Mucosa of stomach (tissue), 1 donor: ENCODE results near the gene RNF225.
"Not testable (repeated sequence)": the region's sequence is repeated elsewhere in the genome, so short reads cannot be mapped to it uniquely, and the experiment has no call there.

Source experiments
- H3K27me3 ChIP-seq: one replicate; pipeline ENCODE4 v1.7.0; 2013; ENCODE audit warnings: mild to moderate bottlenecking, low read length; ENCODE audit not compliant: control insufficient read depth, insufficient read depth
- H3K36me3 ChIP-seq: one replicate; pipeline ENCODE4 v1.7.0; 2013; ENCODE audit warnings: low read length; ENCODE audit not compliant: control insufficient read depth, insufficient read depth
- H3K4me1 ChIP-seq: one replicate; pipeline ENCODE4 v1.7.0; 2013; ENCODE audit warnings: mild to moderate bottlenecking, low read length; ENCODE audit not compliant: control insufficient read depth, insufficient read depth
- H3K4me3 ChIP-seq: one replicate; pipeline ENCODE4 v1.7.0; 2013; ENCODE audit warnings: low read length
- H3K9ac ChIP-seq: one replicate; pipeline ENCODE4 v1.7.0; 2013; ENCODE audit warnings: mild to moderate bottlenecking, low read length, moderate library complexity
- H3K9me3 ChIP-seq: one replicate; pipeline ENCODE4 v1.7.0; 2013; ENCODE audit warnings: mild to moderate bottlenecking, low read length, moderate library complexity; ENCODE audit not compliant: control insufficient read depth
- donor health status: Pancreatic carcinoma.

RNF225 gene

DNA sequence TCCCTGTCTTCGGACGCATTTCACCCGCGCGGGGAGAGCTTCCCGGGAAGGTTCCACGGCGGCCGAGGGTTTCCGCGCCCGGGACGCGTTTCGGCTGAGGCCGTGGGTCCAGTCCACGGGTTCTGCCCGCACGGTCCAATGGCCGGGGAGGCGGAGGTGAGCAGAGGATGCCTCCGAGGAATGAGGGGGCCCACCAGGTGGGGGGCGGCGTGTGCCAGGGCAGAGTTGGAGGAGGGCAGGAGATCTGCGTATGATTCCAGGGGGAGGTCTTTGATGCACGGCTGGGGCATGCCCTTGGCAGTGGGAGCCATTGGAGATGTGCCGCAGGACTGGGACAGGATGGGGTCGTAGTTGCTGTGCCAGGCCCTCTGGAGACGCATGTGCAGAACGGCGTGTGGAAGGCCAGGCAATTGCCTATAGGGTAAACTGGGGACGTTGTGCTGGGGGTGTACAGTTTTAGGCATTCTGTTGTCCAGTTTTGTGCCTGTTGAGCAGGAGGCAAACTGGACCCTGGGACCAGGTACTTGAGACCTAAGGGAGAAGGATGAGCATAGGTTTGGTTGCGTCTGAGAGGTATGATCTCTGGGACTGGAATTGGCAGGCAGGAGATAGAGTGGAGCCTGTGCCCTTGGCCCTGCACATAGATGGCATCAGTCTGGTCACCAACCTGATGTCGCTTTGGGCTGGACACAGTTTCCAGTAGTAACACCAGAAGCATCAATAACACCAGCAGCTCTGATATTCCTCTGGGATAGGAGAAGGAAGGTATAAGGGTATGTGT lies 13.7 kb downstream of the RNF225 start:
- Histone ChIP-seq H3K9ac (peak overlapping the region; percentile 76), H3K36me3 (no peaks in the 10 kb centered on the region), H3K27me3 (no peaks in the 10 kb centered on the region), H3K4me3 (peak overlapping the region; percentile 74), H3K4me1 (peaks cover 22% of the 10 kb centered on the region), H3K9me3 (no peaks in the 10 kb centered on the region)

DNA sequence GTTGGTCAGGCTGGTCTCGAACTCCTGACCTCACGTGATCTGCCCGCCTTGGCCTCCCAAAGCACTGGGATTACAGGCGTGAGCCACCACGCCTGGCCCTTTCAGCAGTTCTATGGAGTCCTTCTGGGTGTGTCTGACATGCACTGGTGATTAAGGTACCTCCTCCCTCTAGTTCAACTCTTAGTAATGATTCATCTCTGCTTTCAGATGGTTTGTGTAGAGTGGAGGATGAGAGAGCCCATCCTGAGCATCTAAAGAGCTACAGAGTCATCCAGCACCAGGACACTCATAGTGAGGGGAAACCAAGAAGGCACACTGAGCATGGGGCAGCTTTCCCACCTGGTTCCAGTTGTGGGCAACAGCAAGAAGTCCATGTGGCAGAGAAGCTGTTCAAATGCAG lies 21.1 kb downstream of the RNF225 start:
- no peaks in the 10 kb centered on the region for H3K9me3 ChIP-seq
- no peaks in the 10 kb centered on the region for H3K4me1 ChIP-seq
- H3K9ac ChIP-seq, result no peak overlapping the region
- H3K36me3 ChIP-seq, result peaks cover 11% of the 10 kb centered on the region
- no peaks in the 10 kb centered on the region for H3K27me3 ChIP-seq
- no peak overlapping the region for H3K4me3 ChIP-seq

DNA sequence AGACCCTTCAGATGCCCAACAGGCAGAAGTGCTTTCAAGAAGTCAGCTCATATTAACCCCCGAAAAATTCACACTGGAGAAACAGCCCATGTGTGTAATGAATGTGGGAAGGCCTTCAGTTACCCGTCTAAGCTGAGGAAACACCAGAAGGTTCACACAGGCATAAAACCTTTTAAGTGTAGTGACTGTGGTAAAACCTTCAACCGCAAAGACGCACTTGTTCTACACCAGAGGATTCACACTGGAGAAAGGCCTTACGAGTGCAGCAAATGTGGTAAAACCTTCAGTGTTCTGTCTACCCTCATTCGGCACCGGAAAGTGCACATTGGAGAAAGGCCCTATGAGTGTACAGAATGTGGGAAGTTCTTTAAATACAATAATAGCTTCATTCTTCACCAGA lies 21.6 kb downstream of the RNF225 start:
- H3K36me3 ChIP-seq, result peaks cover 11% of the 10 kb centered on the region
- no peaks in the 10 kb centered on the region for H3K4me1 ChIP-seq
- no peaks in the 10 kb centered on the region for H3K9me3 ChIP-seq
- no peak overlapping the region for H3K4me3 ChIP-seq
- H3K27me3 ChIP-seq, result no peaks in the 10 kb centered on the region
- no peak overlapping the region for H3K9ac ChIP-seq

- Histone ChIP-seq H3K4me3 (no peak overlapping the region), H3K4me1 (no peaks in the 10 kb centered on the region), H3K27me3 (no peaks in the 10 kb centered on the region), H3K36me3 (peaks cover 10% of the 10 kb centered on the region), H3K9me3 (peaks cover 28% of the 10 kb centered on the region), H3K9ac (no peak overlapping the region)
These were observed 33.2 kb downstream of the RNF225 start for GRCh38 chr19:58428617-58429016.

DNA sequence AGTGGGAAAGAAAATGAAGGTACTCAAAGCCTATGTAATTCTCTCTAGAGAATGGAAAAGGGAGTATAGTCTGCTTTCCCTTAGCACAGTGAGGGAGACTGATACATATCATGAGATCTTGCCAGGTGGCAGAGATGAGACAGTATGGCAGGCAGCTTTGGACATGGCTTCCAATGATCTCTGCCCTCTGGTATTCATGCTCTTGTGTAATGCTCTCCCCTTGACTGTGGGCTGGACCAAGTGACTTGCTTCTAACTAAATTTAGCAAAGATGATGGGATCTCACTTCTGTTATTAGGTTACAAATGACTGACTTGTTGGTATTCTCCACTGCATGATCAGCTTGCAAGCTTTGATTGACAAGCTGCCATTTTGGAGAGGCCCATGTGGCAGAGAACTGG lies 34.3 kb downstream of the RNF225 start:
- Histone ChIP-seq H3K4me1 (no peaks in the 10 kb centered on the region), H3K4me3 (no peak overlapping the region), H3K9ac (no peak overlapping the region), H3K27me3 (no peaks in the 10 kb centered on the region), H3K36me3 (peaks cover 22% of the 10 kb centered on the region), H3K9me3 (peaks cover 39% of the 10 kb centered on the region)

DNA sequence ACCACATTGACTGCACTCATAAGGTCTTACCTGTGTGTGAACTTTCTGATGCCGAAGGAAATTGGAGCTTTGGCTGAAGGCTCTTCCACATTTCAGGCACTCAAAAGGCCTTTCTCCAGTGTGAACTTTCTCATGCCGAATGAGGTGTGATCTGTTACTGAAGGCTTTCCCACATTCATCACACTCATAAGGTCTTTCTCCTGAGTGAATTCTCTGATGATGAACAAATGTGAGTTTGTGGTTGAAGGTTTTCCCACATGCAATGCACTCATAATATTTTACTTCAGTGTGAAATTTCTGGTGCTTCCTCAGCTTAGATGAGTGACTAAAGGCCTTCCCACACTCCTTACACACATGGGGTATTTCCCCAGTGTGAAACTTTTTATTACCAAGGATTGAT lies 38.8 kb downstream of the RNF225 start:
- Histone ChIP-seq H3K4me1 (no peaks in the 10 kb centered on the region), H3K36me3 (peaks cover 27% of the 10 kb centered on the region), H3K9me3 (peaks cover 55% of the 10 kb centered on the region), H3K4me3 (peak overlapping the region; percentile 28), H3K27me3 (no peaks in the 10 kb centered on the region), H3K9ac (no peak overlapping the region)

- H3K4me3 ChIP-seq, result peak within 1 kb of the TSS; percentile 52
- peaks cover 12% of the 10 kb centered on the region for H3K4me1 ChIP-seq
- H3K9me3 ChIP-seq, result peaks cover 14% of the 10 kb centered on the region
- H3K27me3 ChIP-seq, result no peaks in the 10 kb centered on the region
- H3K9ac ChIP-seq, result peak within 1 kb of the TSS; percentile 30
- peaks cover 4% of the 10 kb centered on the region for H3K36me3 ChIP-seq
These were observed 44.4 kb downstream of the RNF225 start, which contains the start of gene ZNF132 for GRCh38 chr19:58439576-58440554. ZNF132 (minus strand) TSS chr19:58440153; CDS start chr19:58439821, 332 bp downstream.

- Histone ChIP-seq H3K9ac (peak overlapping the region; percentile 8), H3K4me1 (peaks cover 12% of the 10 kb centered on the region), H3K9me3 (peaks cover 7% of the 10 kb centered on the region), H3K4me3 (peak overlapping the region; percentile 52), H3K36me3 (no peaks in the 10 kb centered on the region), H3K27me3 (no peaks in the 10 kb centered on the region)
These were observed 45.1 kb downstream of the RNF225 start for GRCh38 chr19:58440556-58440955.

DNA sequence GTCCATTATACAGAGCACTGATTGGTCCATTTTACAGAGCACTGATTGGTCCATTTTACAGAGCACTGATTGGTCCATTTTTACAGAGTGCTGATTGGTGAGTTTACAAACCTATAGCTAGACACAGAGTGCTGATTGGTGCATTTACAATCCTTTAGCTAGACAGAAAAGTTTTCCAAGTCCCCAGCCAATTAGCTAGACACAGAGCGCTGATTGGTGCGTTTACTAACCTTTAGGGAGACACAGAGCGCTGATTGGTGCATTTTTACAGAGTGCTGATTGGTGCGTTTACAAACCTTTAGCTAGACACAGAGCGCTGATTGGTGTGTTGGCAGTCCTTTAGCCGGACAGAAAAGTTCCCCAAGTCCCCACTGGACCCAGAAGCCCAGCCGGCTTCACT lies 47.5 kb downstream of the RNF225 start:
- not testable (repeated sequence) for H3K4me3 ChIP-seq, H3K9me3 ChIP-seq, H3K27me3 ChIP-seq, H3K9ac ChIP-seq, H3K36me3 ChIP-seq
- H3K4me1 ChIP-seq, result peaks cover 12% of the 10 kb centered on the region
